HL-60 (cell line): ENCODE data around the gene TACC2.
"Not testable (repeated sequence)": the region's sequence is repeated elsewhere in the genome, so short reads cannot be mapped to it uniquely, and the experiment has no call there.

Source experiments
- CTCF ChIP-seq: IDR thresholded peaks from one replicate; pipeline ENCODE4 v1.5.1; 2011; ENCODE audit warnings: low read length, control low read depth, inconsistent platforms; ENCODE audit not compliant: insufficient read depth
- GABPA ChIP-seq: IDR thresholded peaks from 2 replicates; pipeline ENCODE4 v1.6.1; 2012; ENCODE audit warnings: low read depth
- POLR2AphosphoS5 ChIP-seq: IDR thresholded peaks from 2 replicates; pipeline ENCODE4 v1.6.1; 2012; ENCODE audit warnings: low read depth
- REST ChIP-seq: IDR thresholded peaks from 2 replicates; pipeline ENCODE4 v1.6.1; 2012; ENCODE audit warnings: low read depth; ENCODE audit not compliant: insufficient replicate concordance

GRCh38 chr10:121969086-121969485, 19.9 kb upstream of the TACC2 start:
- not testable (repeated sequence) for TF ChIP-seq CTCF, POLR2AphosphoS5, REST, GABPA
